Measurements from ENCODE around the gene EPS8L1.
"Not testable (repeated sequence)": the region's sequence is repeated elsewhere in the genome, so short reads cannot be mapped to it uniquely, and the experiment has no call there.

EPS8L1 gene

GRCh38 chr19:55075371-55075998, at the start of gene EPS8L1:
Gene EPS8L1, plus strand, starts transcription at chr19:55075869. Its CDS starts 576 bp downstream, at chr19:55076445.
- peak; percentile 75 for DNase-seq

GRCh38 chr19:55027140-55027471, 48.6 kb upstream of the EPS8L1 start:
- not testable (repeated sequence) for DNase-seq

GRCh38 chr19:55027472-55028337, 48.0 kb upstream of the EPS8L1 start:
- DNase-seq = peak; percentile 46

GRCh38 chr19:55028757-55029156, 46.9 kb upstream of the EPS8L1 start:
- no peak for DNase-seq

GRCh38 chr19:55031178-55031577, 44.5 kb upstream of the EPS8L1 start:
- DNase-seq = no peak

GRCh38 chr19:55032170-55032800, 43.4 kb upstream of the EPS8L1 start:
- DNase-seq = no peak

- DNase-seq = not testable (repeated sequence)
Measured at GRCh38 chr19:55032976-55033643, 42.6 kb upstream of the EPS8L1 start.

- no peak for DNase-seq
Measured at GRCh38 chr19:55034751-55035150, 40.9 kb upstream of the EPS8L1 start.

- DNase-seq = no peak
Measured at GRCh38 chr19:55036058-55036457, 39.6 kb upstream of the EPS8L1 start.

GRCh38 chr19:55037603-55038002, 38.1 kb upstream of the EPS8L1 start:
- not testable (repeated sequence) for DNase-seq

GRCh38 chr19:55040654-55041053, 35.0 kb upstream of the EPS8L1 start:
- not testable (repeated sequence) for DNase-seq

GRCh38 chr19:55041244-55041626, 34.4 kb upstream of the EPS8L1 start:
- no peak for DNase-seq

GRCh38 chr19:55041627-55042343, 33.9 kb upstream of the EPS8L1 start:
- no peak for DNase-seq

GRCh38 chr19:55042344-55042678, 33.4 kb upstream of the EPS8L1 start:
- no peak for DNase-seq

GRCh38 chr19:55042688-55043087, 33.0 kb upstream of the EPS8L1 start:
- DNase-seq = no peak

GRCh38 chr19:55044286-55044685, 31.4 kb upstream of the EPS8L1 start:
- no peak for DNase-seq

- no peak for DNase-seq
Measured at GRCh38 chr19:55044771-55045716, 30.6 kb upstream of the EPS8L1 start.

GRCh38 chr19:55046975-55047622, 28.6 kb upstream of the EPS8L1 start:
- DNase-seq = no peak

- no peak for DNase-seq
Measured at GRCh38 chr19:55047951-55048350, 27.7 kb upstream of the EPS8L1 start.

- no peak for DNase-seq
Measured at GRCh38 chr19:55048446-55048845, 27.2 kb upstream of the EPS8L1 start.

Measured in inflammatory macrophage treated with lipopolysaccharide for 4 hours (primary cell).